Gastrocnemius medialis (tissue), 4 donors: ENCODE results near the gene FIP1L1. TPM values are rescaled to one million over a fixed set of nuclear protein-coding genes. Genes with fewer than 3 reads are reported as not detected.

Experiments
- ATAC-seq, 2 donors: fragments of 150-250 bp; one replicate each; pipeline ENCODE4 v1.9.1; 2016
- DNase-seq, 2 donors: peaks; one replicate each; pipeline ENCODE4 v3.0.0-alpha.2; 2019
- H3K27ac ChIP-seq, 4 donors: fragments of 200-600 bp; sonication (generic); 1 replicate in 1 of 4; 2 replicates in 3 of 4; pipeline ENCODE4 v1.5.1; 2016 to 2018; ENCODE audit warnings: mild to moderate bottlenecking in 2 of 4, moderate library complexity in 1 of 4
- H3K27me3 ChIP-seq, 3 donors: fragments of 200-600 bp; sonication (generic) in 2 of 3; 1 replicate in 1 of 3; 2 replicates in 2 of 3; pipeline versions ENCODE4 v1.5.1 to v1.6.0; 2016 to 2019; ENCODE audit warnings: mild to moderate bottlenecking in 1 of 3, moderate library complexity in 1 of 3
- H3K36me3 ChIP-seq, 2 donors: fragments of 200-600 bp; sonication (generic) in 1 of 2; one replicate each; pipeline ENCODE4 v1.5.1; 2017 to 2018
- H3K4me1 ChIP-seq, 2 donors: fragments of 200-600 bp; sonication (generic) in 1 of 2; one replicate each; pipeline ENCODE4 v1.5.1; 2016 to 2017; ENCODE audit warnings: mild to moderate bottlenecking in 2 of 2
- H3K4me3 ChIP-seq, 4 donors: fragments of 200-600 bp; sonication (generic) in 3 of 4; 1 replicate in 1 of 4; 2 replicates in 3 of 4; pipeline ENCODE4 v1.5.1; 2016 to 2019; ENCODE audit warnings: mild to moderate bottlenecking in 2 of 4
- H3K9me3 ChIP-seq, 3 donors: fragments of 200-600 bp; sonication (generic) in 2 of 3; 1 replicate in 1 of 3; 2 replicates in 2 of 3; pipeline ENCODE4 v1.5.1; 2016 to 2019
- CTCF ChIP-seq, 5 experiments: fragments of 450-650 bp in 3 of 5; fragments of 200-600 bp in 2 of 5; sonication (generic) in 2 of 5; IDR thresholded peaks in 4 of 5; conservative IDR thresholded peaks in 1 of 5; 1 replicate in 4 of 5; 2 replicates in 1 of 5; pipeline ENCODE4 v1.5.1; 2016 to 2019; ENCODE audit warnings: antibody characterized with exemption in 5 of 5, mild to moderate bottlenecking in 3 of 5, moderate library complexity in 3 of 5
- POLR2A ChIP-seq, 2 donors: fragments of 450-650 bp; IDR thresholded peaks; one replicate each; pipeline ENCODE4 v1.6.1; 2017; ENCODE audit warnings: antibody characterized with exemption in 2 of 2, mild to moderate bottlenecking in 2 of 2, moderate library complexity in 2 of 2
- in situ Hi-C, 4 donors: fragments of 200-750 bp; cut with MboI; loops; one replicate each; pipeline versions ENCODE4 v1.15.0 to v1.8.0; 2017; ENCODE audit warnings: low sequenced_read_pairs in 4 of 4
- intact Hi-C: fragments of 100-400 bp; cut with DNase I; formaldehyde crosslinking; loops from one replicate; pipeline ENCODE4 v1.15.1; 2023; ENCODE audit warnings: low total_unique reads
- total RNA-seq, 4 donors: library from RNA; depleted of rRNA; stranded (reverse); fragments of >200 nt; gene quantifications; one replicate each; pipeline versions ENCODE4 v1.1.0 to v1.2.3, GENCODE V29; 2016

The FIP1L1 gene
- total RNA-seq, 4 donors from 2014 or later: 26.7 to 36.6 (median 31.1) TPM

DNA sequence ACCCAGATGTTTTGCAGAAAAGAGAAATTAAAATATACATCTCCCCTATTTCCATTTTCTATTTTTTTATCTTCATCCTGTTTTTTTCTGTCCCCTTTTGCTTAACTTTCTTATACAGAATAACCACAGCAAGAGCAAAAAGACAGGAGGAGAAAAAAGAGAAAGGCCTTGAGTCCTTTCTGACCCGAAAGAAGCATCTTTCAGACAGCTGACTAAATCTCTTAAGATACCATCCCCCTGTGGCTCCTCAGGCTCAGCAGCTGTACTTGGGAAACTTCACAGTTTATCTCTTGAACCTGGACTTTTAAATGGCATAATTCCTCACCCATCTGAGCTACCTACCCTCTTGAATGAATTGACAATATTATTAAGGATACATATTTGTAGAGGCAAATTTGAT lies 100.2 kb downstream of the FIP1L1 start:
- TF ChIP-seq CTCF (IDR thresholded peaks at IDR 0.05 in 4 of 5, conservative IDR thresholded peaks at IDR 0.05 in 1 of 5) (no peak), POLR2A (IDR thresholded peaks at IDR 0.05) (no peak)
- no peak for ATAC-seq
- no peak overlapping the region for H3K27ac ChIP-seq
- no peaks in the 10 kb centered on the region for H3K4me1 ChIP-seq
- in situ Hi-C loops (loop anchor here in 2 of 4 donors (25.0 kb wide), 2 partner anchors 290 to 735 kb away; no protein-coding TSS in a partner anchor), intact Hi-C loops (no loop called here)
- peaks cover 0 to 8% of the 10 kb centered on the region in 2 donors for H3K36me3 ChIP-seq
- no peaks in the 10 kb centered on the region for H3K27me3 ChIP-seq
- H3K9me3 ChIP-seq: no peaks in the 10 kb centered on the region
- no peak for DNase-seq
- H3K4me3 ChIP-seq: no peak overlapping the region

- no peak for TF ChIP-seq POLR2A (IDR thresholded peaks at IDR 0.05)
- TF ChIP-seq CTCF (IDR thresholded peaks at IDR 0.05 in 4 of 5, conservative IDR thresholded peaks at IDR 0.05 in 1 of 5): no peak
- no peak for DNase-seq
- intact Hi-C loops: no loop called here
- Histone ChIP-seq H3K27me3 (no peaks in the 10 kb centered on the region), H3K4me3 (no peak overlapping the region), H3K4me1 (no peaks in the 10 kb centered on the region), H3K27ac (no peak overlapping the region), H3K9me3 (no peaks in the 10 kb centered on the region), H3K36me3 (peaks cover 0 to 8% of the 10 kb centered on the region in 2 donors)
- no peak for ATAC-seq
- in situ Hi-C loops: loop anchor here in 2 of 4 donors (25.0 kb wide), 2 partner anchors 292 to 733 kb away; no protein-coding TSS in a partner anchor
These were observed 101.4 kb downstream of the FIP1L1 start for GRCh38 chr4:53478671-53479456.

DNA sequence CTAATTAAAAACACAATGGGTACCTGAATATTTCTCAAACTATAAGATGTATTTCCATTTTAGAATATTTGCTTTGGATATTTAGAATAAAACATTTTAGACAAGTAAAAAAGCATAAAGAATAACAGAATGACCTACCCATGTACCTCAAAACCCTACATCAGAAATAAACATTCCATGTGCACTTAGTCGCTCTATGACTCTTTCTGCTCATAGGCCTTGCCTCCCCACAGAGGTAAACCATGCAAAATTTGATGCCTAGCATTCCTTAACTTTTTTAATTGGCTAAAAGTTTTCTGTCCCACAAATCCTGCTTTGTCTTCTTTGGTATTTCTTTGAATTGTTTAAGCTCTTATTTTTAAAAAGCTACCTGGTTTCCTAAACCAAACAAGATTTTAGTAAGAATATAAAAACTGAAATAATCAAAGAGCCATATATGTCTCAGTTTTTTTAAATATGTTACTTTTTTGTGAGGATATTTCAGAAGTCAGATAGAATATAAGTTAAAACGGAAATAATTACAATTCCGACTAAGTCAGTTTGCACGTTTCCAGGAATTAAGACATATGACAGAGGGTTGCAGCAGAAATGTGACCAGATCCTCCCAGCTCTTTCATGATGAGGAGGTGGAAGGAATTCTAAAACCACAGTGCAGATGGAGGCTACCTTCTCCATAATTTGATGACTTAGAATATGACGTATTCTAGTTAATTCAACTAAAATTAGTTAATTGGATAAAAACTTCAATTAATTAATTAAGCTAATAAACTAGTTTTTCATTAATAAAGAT lies 102.5 kb downstream of the FIP1L1 start:
- intact Hi-C loops: no loop called here
- H3K36me3 ChIP-seq: peaks cover 0 to 8% of the 10 kb centered on the region in 2 donors
- no peaks in the 10 kb centered on the region for H3K4me1 ChIP-seq
- TF ChIP-seq CTCF (IDR thresholded peaks at IDR 0.05 in 4 of 5, conservative IDR thresholded peaks at IDR 0.05 in 1 of 5) (no peak), POLR2A (IDR thresholded peaks at IDR 0.05) (no peak)
- H3K27me3 ChIP-seq: no peaks in the 10 kb centered on the region
- ATAC-seq (no peak), DNase-seq (no peak)
- in situ Hi-C loops: loop anchor here in 2 of 4 donors (25.0 kb wide), 2 partner anchors 293 to 732 kb away; no protein-coding TSS in a partner anchor
- no peaks in the 10 kb centered on the region for H3K9me3 ChIP-seq
- no peak overlapping the region for H3K27ac ChIP-seq
- H3K4me3 ChIP-seq: no peak overlapping the region

GRCh38 chr4:53480909-53481308 lies 103.5 kb downstream of the FIP1L1 start:
- TF ChIP-seq POLR2A (IDR thresholded peaks at IDR 0.05): no peak
- TF ChIP-seq CTCF (IDR thresholded peaks at IDR 0.05 in 4 of 5, conservative IDR thresholded peaks at IDR 0.05 in 1 of 5): no peak
- Histone ChIP-seq H3K4me1 (no peaks in the 10 kb centered on the region), H3K36me3 (peaks cover 0 to under 1% of the 10 kb centered on the region in 2 donors), H3K27ac (no peak overlapping the region), H3K9me3 (no peaks in the 10 kb centered on the region), H3K4me3 (no peak overlapping the region), H3K27me3 (no peaks in the 10 kb centered on the region)
- ATAC-seq (no peak), DNase-seq (no peak)
- intact Hi-C loops (no loop called here), in situ Hi-C loops (loop anchor here in 2 of 4 donors (25.0 kb wide), 2 partner anchors 294 to 731 kb away; no protein-coding TSS in a partner anchor)
